Activated naive CD8-positive, alpha-beta T cell (primary cell): ENCODE measurements around the gene CRHR2.
"Not testable (repeated sequence)": the region's sequence is repeated elsewhere in the genome, so short reads cannot be mapped to it uniquely, and the experiment has no call there.

ENCODE experiments used
- H3K27ac Mint-ChIP-seq: one replicate; pipeline ENCODE4 v1.8.0; 2021; ENCODE audit warnings: mixed read lengths
- H3K27me3 Mint-ChIP-seq: one replicate; pipeline ENCODE4 v1.8.0; 2021; ENCODE audit warnings: mixed read lengths
- H3K36me3 Mint-ChIP-seq: one replicate; pipeline ENCODE4 v1.8.0; 2021; ENCODE audit warnings: mixed read lengths
- H3K4me1 Mint-ChIP-seq: one replicate; pipeline ENCODE4 v1.8.0; 2021; ENCODE audit warnings: low read depth, mixed read lengths
- H3K4me3 Mint-ChIP-seq: one replicate; pipeline ENCODE4 v1.8.0; 2021; ENCODE audit warnings: mild to moderate bottlenecking, mixed read lengths
- H3K9me3 Mint-ChIP-seq: one replicate; pipeline ENCODE4 v1.8.0; 2021; ENCODE audit warnings: low read depth, mixed read lengths

Gene CRHR2

DNA sequence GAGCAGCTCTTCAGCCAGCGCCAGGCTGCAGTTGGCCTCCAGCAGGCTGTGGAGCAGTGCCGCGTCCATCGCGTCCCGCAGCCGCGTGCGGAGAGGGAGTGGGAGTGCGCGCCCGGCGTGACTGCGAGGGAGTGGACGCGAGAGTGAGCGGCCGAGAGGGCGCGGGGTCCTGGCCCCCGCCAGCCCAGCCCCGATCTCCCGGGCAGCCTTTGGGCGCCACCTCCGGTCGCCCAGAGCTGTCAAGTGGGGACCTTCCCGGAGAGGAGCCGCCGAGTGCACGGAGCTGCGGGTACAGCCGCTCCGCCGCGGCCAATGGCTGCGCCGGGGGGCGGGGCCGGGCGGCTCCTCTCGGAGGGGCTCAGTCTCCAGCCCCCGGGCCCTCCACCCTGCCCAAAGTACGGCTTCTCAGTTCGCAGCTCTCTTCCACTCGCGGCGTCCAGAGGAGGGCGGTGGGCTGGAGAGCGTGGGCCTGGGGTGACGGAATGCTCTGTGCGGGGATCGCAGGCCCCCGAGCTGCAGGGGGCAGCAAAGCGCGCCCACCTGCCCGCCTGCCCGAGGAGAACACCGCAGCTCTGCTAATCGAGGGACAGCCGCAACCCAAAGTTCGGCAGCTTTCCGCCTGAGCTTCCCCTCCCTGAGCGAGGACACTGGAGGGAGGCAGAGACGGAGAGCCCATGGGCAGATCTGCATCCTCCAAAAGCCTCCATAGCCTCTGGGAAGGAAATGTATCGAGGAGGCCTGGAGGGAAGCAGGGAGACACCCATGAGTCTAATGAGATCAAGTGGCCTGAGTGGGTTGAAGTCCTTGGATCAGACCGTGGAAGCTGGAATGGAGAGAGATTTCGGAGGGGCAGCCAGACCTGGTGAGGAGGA, at the start of gene CRHR2:
Gene CRHR2 (minus strand): TSS at position 245 of the 872 bp plus-strand sequence. CDS start 176 bp downstream, at position 69.
- Mint-ChIP-seq H3K36me3 (no peaks in the 10 kb centered on the region), H3K9me3 (no peaks in the 10 kb centered on the region), H3K4me1 (peaks cover 10% of the 10 kb centered on the region), H3K4me3 (peak within 1 kb of the TSS; percentile 85), H3K27me3 (peaks cover 23% of the 10 kb centered on the region), H3K27ac (no peak within 1 kb of the TSS)

DNA sequence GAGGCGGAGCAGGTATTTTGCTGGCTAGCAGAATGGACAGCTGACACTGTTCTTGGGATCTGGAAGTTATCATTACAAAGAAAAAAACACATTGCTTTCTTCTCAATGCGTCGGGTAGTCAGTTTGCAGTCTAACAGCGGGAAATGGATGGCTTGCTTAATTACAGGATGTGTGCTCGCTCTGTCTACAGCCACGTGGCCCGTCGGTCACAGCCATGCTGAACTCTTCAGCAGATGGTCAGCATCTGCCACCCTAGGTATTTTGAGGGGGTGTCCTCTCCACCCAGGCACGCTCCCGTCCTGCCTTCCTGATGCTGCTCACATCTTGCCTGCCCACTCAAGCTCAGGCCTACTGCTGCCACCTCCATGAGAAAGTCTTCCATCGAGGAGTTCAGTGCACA, 49.3 kb upstream of the CRHR2 start:
- no peaks in the 10 kb centered on the region for H3K27me3 Mint-ChIP-seq
- no peak overlapping the region for H3K27ac Mint-ChIP-seq
- no peaks in the 10 kb centered on the region for H3K9me3 Mint-ChIP-seq
- H3K4me3 Mint-ChIP-seq: peak overlapping the region; percentile 22
- no peaks in the 10 kb centered on the region for H3K36me3 Mint-ChIP-seq
- peaks cover 58% of the 10 kb centered on the region for H3K4me1 Mint-ChIP-seq

DNA sequence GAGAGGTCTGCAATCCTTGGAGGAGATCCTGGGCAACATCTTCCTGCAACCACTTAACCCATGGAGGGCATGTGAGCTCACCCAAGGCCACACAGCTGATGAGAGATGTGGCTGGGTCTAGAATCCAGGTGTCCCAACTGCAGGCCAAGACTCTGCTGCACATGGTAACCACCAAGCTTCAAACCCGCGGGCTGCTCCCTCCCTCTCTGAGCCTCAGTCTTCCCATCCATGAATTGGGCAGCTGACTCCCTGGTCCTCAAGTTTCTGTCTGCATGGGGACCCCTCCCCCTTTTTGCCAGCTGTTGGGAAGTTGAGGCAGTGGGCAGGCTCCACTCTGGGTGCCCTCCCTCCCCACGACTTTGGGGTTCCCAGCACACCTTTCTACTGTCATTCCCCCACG, 48.7 kb upstream of the CRHR2 start:
- H3K27ac Mint-ChIP-seq: no peak overlapping the region
- peak overlapping the region; percentile 22 for H3K4me3 Mint-ChIP-seq
- H3K9me3 Mint-ChIP-seq: no peaks in the 10 kb centered on the region
- H3K4me1 Mint-ChIP-seq: peaks cover 64% of the 10 kb centered on the region
- H3K36me3 Mint-ChIP-seq: no peaks in the 10 kb centered on the region
- no peaks in the 10 kb centered on the region for H3K27me3 Mint-ChIP-seq

DNA sequence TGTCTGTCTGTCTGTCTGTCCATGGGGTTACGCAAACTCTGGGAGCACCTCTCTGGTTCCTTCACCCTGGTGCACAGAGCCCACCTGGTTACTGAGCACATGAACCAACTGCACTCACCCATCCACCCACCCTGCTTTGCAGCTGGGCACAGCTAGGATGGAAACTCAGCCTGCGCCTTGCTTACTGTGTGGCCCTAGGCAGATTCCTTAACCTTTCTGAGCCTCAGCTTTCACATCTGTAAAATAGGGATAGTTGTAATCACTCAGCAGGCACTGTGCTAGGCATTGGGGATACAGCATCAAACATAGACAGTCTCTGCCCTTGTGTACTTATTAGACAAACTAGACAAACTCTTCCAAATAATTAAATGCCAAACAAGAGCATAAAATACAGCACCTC, 47.8 kb upstream of the CRHR2 start:
- H3K9me3 Mint-ChIP-seq: no peaks in the 10 kb centered on the region
- H3K4me3 Mint-ChIP-seq: no peak overlapping the region
- H3K27ac Mint-ChIP-seq: no peak overlapping the region
- H3K4me1 Mint-ChIP-seq: peaks cover 72% of the 10 kb centered on the region
- H3K36me3 Mint-ChIP-seq: no peaks in the 10 kb centered on the region
- no peaks in the 10 kb centered on the region for H3K27me3 Mint-ChIP-seq

DNA sequence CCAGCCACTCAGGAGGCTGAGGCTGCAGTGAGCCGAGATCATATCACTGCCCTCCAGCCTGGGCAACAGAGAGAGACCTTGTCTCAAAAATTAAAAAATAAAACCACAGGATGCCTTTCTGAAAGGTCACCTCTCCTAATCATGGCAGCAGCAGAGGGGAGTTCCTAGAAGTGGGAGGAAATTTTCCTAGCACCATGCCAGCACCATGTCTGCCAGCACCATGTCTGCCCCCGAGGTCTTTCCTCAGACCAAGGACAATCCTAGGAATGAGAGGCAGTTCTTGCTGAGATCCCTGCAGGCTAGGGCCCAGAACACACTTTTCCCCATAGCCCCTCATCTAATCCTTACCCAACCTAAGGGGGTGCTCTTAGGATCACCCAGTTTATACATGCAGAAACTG, 47.4 kb upstream of the CRHR2 start:
- H3K9me3 Mint-ChIP-seq: no peaks in the 10 kb centered on the region
- no peak overlapping the region for H3K27ac Mint-ChIP-seq
- peaks cover 73% of the 10 kb centered on the region for H3K4me1 Mint-ChIP-seq
- H3K27me3 Mint-ChIP-seq: no peaks in the 10 kb centered on the region
- H3K4me3 Mint-ChIP-seq: no peak overlapping the region
- no peaks in the 10 kb centered on the region for H3K36me3 Mint-ChIP-seq

DNA sequence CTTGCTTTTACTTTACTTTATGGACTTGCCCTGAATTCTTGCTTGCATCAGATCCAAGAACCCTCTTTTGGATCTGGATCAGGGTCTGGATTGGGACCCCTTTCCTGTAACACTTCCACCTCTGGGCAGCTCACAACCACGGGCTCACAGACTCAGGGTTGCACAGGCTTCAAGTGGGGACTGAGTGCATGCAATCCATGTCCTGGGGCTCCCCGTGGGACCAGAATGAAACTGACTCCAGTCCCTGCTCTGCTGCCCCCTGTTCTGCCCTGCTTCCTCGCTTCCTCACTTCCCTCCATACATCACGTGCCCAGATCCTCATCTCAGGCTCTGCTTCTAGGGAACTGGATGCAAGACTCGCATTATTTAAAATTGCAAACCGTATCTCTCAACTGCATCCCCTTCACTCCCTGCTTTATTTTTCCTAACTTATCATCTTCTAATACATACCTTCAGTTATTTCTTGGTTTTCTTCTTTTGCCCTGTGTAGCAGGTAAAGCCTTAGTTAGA, 46.4 kb upstream of the CRHR2 start:
- H3K27ac Mint-ChIP-seq: peak overlapping the region; percentile 17
- H3K27me3 Mint-ChIP-seq: no peaks in the 10 kb centered on the region
- H3K4me1 Mint-ChIP-seq: peaks cover 75% of the 10 kb centered on the region
- H3K4me3 Mint-ChIP-seq: no peak overlapping the region
- H3K36me3 Mint-ChIP-seq: no peaks in the 10 kb centered on the region
- H3K9me3 Mint-ChIP-seq: no peaks in the 10 kb centered on the region

DNA sequence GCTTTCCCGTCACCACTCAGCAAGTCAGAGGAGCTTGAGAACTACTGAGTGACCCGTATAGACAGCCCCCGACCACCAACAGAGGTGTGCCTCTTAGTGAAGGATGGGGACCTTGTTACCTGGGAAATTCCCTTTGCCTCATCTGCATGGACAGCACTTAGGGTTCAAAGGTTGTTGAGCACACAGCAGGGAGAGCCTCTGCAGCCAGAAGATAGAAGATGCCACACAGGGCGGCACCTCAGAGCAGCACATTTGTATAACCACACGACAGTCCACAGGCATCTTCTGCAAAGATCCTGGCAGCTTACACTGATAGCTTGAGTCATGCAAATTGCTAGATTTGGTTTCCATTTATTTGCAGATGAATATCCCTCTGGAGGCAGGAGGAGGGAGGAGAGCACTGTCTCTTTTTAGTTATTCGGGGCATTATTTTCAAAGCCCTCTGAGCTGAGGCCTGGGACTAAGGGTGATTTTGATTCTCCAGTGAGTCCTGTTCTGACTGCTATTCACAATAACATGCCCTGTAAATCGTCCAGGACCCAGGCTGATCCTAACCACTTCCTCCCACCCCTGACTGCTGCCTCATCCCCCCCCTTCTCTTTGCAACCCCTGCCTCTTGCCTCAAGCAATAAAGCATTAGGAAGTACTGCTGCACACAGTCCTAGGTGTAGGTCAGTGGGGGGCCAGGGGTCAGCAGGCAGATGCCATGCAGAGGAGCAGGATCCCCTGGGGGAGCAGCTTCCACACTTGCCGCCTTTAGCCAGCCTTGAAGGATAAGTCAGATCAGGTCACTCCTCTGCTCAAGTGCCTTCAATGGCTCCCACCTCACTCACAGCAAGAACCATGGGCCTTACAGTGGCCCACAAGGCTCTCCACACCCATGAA, 45.0 kb upstream of the CRHR2 start:
- H3K9me3 Mint-ChIP-seq: no peaks in the 10 kb centered on the region
- H3K36me3 Mint-ChIP-seq: peaks cover under 1% of the 10 kb centered on the region
- no peaks in the 10 kb centered on the region for H3K27me3 Mint-ChIP-seq
- peaks cover 74% of the 10 kb centered on the region for H3K4me1 Mint-ChIP-seq
- peak overlapping the region; percentile 94 for H3K27ac Mint-ChIP-seq
- H3K4me3 Mint-ChIP-seq: peak overlapping the region; percentile 80

DNA sequence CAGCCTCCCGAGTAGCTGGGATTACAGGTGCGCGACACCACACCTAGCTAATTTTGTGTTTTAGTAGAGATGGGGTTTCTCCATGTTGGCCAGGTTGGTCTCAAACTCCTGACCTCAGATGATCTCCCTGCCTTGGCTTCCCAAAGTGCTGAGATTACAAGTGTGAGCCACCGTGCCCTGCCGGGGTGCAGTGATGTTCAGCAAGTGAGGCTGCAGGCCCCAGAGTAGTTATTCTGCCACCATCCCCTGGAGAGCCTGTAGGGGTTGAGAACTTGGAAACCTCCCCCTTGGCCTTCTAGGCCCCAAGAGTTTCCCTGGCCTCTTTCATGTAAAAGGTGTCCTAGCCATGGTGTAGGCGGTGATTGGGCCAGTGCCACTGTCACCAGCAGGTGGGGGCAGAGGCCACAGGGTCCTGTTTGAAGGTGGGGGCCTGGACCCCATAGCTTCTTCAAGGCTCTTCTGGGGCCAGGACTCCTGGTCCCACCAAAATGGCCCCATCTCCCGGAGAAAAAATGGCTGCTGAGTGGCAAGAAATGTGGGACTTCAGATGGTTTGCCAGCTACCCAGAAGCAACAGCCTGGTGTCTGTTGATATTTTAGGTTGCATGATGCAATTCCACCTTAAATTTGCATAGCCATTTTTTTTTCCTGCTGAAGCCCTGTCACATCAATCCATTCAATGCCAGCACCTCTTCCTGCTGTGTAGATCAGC, 44.2 kb upstream of the CRHR2 start:
- Mint-ChIP-seq H3K9me3 (no peaks in the 10 kb centered on the region), H3K4me1 (peaks cover 68% of the 10 kb centered on the region), H3K36me3 (peaks cover 2% of the 10 kb centered on the region), H3K4me3 (peak overlapping the region; percentile 80), H3K27me3 (no peaks in the 10 kb centered on the region), H3K27ac (peak overlapping the region; percentile 94)

DNA sequence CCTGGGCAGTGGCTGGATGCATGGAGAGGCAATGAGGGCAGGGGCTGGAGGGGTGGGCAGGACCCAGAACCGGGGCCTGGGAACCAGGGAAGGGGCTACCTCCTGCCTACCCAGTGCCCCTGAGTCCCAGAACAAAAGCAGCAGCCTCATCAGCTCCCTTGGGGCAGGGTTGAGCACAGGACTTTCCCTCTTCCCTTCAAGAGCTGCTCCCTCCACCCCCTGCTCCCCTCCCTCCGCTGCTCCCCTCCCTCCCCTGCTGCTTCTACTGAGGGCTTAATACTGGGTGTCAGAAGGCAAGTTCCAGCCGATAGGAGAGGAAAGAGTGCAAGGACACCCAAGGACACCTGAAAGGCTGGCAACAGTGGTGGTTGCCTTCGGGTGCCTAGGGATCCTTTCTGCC, 41.5 kb upstream of the CRHR2 start:
- Mint-ChIP-seq H3K27ac (no peak overlapping the region), H3K9me3 (peaks cover 7% of the 10 kb centered on the region), H3K36me3 (peaks cover 17% of the 10 kb centered on the region), H3K4me1 (peaks cover 45% of the 10 kb centered on the region), H3K4me3 (no peak overlapping the region), H3K27me3 (no peaks in the 10 kb centered on the region)

DNA sequence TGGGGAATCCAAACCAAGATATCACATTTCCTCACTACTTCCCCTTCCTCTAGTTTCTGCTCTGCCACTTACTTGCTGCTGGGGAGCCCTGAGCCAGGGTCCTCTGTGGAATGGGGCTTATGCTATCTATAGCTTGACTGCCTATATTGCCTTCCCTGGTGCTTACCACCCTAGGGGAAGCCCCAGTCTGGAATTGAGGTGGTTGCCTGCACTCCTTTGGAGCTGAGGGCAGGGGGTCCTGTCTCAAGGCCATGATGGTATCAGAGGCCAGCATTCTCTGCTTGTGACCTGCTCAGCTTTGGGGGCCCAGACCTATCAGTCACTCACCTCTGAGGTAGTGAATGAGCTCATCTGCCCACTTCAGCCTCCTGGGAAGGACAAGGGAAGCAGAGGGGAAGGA, 40.4 kb upstream of the CRHR2 start:
- Mint-ChIP-seq H3K27ac (no peak overlapping the region), H3K27me3 (no peaks in the 10 kb centered on the region), H3K9me3 (peaks cover 18% of the 10 kb centered on the region), H3K36me3 (peaks cover 28% of the 10 kb centered on the region), H3K4me1 (peaks cover 34% of the 10 kb centered on the region), H3K4me3 (no peak overlapping the region)

DNA sequence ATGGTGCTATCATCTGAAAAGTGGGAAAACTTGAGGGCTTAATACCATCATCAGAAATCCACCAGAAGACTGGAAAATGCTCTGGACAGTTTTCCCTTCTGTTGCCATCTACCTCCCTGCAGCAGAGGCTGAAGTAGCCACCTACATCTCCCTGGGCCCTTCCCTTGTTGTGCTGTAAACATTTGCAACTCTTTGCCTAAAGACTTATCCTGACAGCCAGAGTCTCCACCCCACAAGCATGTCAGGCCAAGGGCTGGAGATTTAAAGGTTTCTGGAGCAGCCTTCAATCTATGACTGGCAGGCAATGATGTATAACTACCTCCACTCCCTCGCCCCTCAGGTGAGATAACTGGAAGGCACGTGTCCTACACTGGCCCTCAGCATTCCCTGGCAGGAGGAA, 39.9 kb upstream of the CRHR2 start:
- Mint-ChIP-seq H3K9me3 (peaks cover 20% of the 10 kb centered on the region), H3K4me3 (no peak overlapping the region), H3K4me1 (peaks cover 29% of the 10 kb centered on the region), H3K27me3 (no peaks in the 10 kb centered on the region), H3K36me3 (peaks cover 30% of the 10 kb centered on the region), H3K27ac (no peak overlapping the region)

DNA sequence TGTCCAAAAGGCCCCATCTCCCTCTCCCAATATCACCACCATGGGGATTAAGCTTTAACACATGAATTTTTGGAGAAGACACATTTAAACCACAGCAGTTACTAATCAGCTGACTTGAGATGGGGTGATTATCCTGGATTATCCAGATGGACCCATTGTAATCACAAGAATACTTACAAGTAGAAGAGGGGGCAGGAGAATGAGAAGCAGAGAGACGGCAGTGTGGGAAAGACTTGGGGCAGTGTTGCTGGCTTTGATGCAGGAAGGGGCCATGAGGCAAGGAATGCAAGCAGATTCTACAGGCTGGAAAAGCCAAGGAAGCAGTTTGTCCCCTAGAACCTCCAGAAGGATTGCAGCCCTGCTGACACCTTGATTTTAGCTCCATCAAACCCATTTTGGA, 39.0 kb upstream of the CRHR2 start:
- Mint-ChIP-seq H3K9me3 (peaks cover 25% of the 10 kb centered on the region), H3K4me1 (peaks cover 19% of the 10 kb centered on the region)

DNA sequence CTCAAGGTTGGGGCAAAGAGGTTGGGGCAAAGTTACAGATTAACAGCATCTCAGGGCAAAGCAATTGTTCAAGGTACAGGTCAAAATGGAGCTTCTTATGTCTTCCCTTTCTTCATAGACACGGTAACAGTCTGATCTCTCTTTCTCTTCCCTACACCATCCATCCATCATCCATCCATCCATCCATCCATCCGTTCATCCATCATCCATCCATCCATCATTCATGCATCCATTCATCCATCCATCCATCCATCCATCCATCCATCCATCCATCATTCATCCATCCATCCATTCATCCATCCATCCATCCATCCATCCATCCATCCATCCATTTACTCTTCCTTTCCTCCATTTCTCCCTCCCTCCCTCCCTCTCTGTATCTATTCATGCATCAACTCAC, 37.2 kb upstream of the CRHR2 start:
- H3K27me3 Mint-ChIP-seq, H3K4me3 Mint-ChIP-seq, H3K27ac Mint-ChIP-seq, H3K4me1 Mint-ChIP-seq: not testable (repeated sequence)
- peaks cover 25% of the 10 kb centered on the region for H3K9me3 Mint-ChIP-seq
- peaks cover 39% of the 10 kb centered on the region for H3K36me3 Mint-ChIP-seq

More for the DNA sequence above, 39.0 kb upstream of the CRHR2 start:
- Mint-ChIP-seq H3K4me3 (no peak overlapping the region), H3K27ac (no peak overlapping the region), H3K36me3 (peaks cover 36% of the 10 kb centered on the region), H3K27me3 (no peaks in the 10 kb centered on the region)

DNA sequence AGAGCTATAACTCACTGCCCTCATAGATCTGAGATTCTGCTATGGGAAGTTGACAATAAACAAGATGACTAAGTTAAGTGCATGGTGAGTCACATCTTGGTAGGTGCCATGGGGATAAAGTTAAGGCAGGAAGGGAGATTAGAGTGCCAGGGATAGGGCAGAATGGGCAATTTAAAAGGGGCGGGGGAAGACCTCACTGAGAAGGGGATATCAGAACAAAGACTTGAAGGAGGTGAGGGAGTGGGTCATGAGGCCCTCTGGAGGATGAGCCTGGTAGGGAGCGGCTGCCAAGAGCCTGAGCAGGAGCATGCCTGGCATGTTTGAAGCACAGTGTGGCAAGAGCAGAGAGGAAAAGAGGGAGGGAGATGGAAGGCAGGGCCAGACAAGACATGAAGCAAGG, 34.9 kb upstream of the CRHR2 start:
- H3K9me3 Mint-ChIP-seq: peaks cover 25% of the 10 kb centered on the region
- no peak overlapping the region for H3K27ac Mint-ChIP-seq
- H3K4me1 Mint-ChIP-seq: peaks cover under 1% of the 10 kb centered on the region
- H3K36me3 Mint-ChIP-seq: peaks cover 37% of the 10 kb centered on the region
- H3K4me3 Mint-ChIP-seq: no peak overlapping the region
- H3K27me3 Mint-ChIP-seq: no peaks in the 10 kb centered on the region
